ENCODE measurements around the gene RPH3AL. TPM values are rescaled to one million over a fixed set of nuclear protein-coding genes. Genes with fewer than 3 reads are reported as not detected.

RPH3AL gene
- total RNA-seq, 4 donors from 2014 or later, result 24.3 to 90.5 (median 47.2) TPM

DNA sequence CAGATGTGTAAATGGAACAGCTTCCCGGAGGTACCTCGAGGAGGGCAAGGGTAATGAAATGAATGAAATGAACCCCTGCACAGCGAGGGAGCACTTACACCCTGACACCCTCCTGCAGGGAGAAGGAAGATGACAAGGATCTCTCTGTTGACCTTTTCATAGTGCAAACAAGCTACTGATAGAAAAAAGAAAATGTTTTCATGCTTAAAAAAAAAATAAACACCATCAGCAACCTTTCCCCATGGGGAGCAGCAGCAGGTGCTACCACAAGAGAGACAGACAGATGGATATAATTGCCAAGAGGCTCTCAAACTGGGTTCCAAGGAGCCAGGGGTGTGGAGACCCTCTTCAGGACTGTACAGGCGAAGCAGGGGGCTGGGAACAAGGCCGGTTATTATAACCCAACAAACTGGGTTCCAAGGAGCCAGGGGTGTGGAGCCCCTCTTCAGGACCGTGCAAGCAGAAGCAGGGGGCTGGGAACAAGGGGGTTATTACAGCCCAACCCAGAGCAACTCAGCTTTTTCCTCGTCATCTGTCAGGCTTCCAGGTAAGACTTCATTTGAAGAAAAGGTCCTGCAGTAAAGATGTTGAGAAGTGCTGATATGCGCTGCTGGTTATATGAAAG lies 718 bp upstream of the RPH3AL start:
- Histone ChIP-seq H3K4me3 (peak overlapping the region in 1 of 4 donors; percentile 25), H3K9me3 (no peaks in the 10 kb centered on the region), H3K27me3 (no peaks in the 10 kb centered on the region), H3K4me1 (peaks cover 14 to 61% (median 54%) of the 10 kb centered on the region in 4 donors), H3K27ac (peak overlapping the region; percentile 90 to 94 (median 92)), H3K36me3 (no peaks in the 10 kb centered on the region)
- 46 to 60% methylated on average over 3 to 7 of the region's 8 CpGs for WGBS, 2 donors (ENCODE audit: low coverage in 1 of 2)
- TF ChIP-seq EP300 (IDR thresholded peaks at IDR 0.05; ENCODE audit: low read depth), result no peak
- no peak for TF ChIP-seq POLR2AphosphoS5 (IDR thresholded peaks at IDR 0.05)
- no peak for TF ChIP-seq POLR2A (IDR thresholded peaks at IDR 0.05)
- TF ChIP-seq CTCF (IDR thresholded peaks at IDR 0.05), result no peak
- intact Hi-C loops (cut with DNase I; ENCODE audit: low total_unique reads), result no loop called here
- DNase-seq, result no peak
- in situ Hi-C loops (cut with MboI; ENCODE audit: low pct_ligation_motif_present in 1 of 4, low pct_unique_long_range_greater_than_20kb in 1 of 4, low sequenced_read_pairs in 3 of 4), result no loop called here

DNA sequence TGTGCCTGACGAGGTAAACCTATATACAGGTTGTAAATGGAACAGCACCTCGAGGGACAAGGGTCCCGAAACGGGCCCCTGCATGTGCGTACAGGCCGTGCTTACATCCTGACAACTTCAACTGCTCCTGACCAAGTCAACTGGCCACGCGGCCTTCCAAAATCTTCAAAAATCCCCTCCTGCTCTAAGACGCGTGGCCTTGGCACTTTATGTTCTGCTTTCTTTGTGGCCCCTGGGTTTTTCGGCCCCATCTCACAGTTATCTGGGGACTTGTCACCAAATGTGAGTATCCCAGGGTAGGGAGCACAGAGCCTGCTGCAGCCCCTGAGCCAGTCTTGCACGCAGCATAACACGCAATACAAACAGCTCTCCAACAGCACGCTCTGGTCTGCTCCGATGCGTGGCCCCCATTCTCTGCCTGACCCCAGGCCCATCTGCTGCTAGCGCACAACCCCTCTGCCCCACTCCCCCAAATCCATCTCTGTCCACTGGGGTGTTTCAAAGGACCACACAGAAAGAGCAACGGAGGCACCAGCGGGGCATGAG lies 659 bp downstream of the RPH3AL start:
- H3K4me3 ChIP-seq, result peak overlapping the region in 2 of 4 donors; percentile 25 to 26
- peaks cover 14 to 65% (median 54%) of the 10 kb centered on the region in 4 donors for H3K4me1 ChIP-seq

DNA sequence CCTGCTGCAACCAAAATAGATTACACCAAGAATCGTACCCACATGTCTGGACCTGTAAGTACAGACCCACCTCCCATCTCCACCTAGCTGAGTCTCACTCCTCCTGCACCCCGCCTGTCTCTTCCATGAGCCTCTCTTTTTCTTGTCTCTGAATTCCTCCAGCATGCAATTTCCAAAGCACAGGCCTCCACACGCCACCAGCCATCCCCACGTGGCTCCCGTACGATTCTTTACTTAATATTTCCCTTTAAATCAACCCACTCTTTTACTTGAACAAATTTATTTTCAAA lies 1.2 kb downstream of the RPH3AL start:
- no peaks in the 10 kb centered on the region for H3K27me3 ChIP-seq

More for the DNA sequence above, 659 bp downstream of the RPH3AL start:
- no peak for TF ChIP-seq POLR2A (IDR thresholded peaks at IDR 0.05)
- TF ChIP-seq POLR2AphosphoS5 (IDR thresholded peaks at IDR 0.05), result no peak
- TF ChIP-seq CTCF (IDR thresholded peaks at IDR 0.05), result no peak
- no peak for TF ChIP-seq EP300 (IDR thresholded peaks at IDR 0.05; ENCODE audit: low read depth)
- no peak for DNase-seq
- intact Hi-C loops (cut with DNase I; ENCODE audit: low total_unique reads), result no loop called here
- peak overlapping the region; percentile 90 to 94 (median 92) for H3K27ac ChIP-seq
- in situ Hi-C loops (cut with MboI; ENCODE audit: low pct_ligation_motif_present in 1 of 4, low pct_unique_long_range_greater_than_20kb in 1 of 4, low sequenced_read_pairs in 3 of 4), result no loop called here
- H3K36me3 ChIP-seq, result no peaks in the 10 kb centered on the region
- H3K27me3 ChIP-seq, result no peaks in the 10 kb centered on the region
- WGBS, 2 donors (ENCODE audit: low coverage in 1 of 2), result 35 to 82% methylated on average over 2 to 18 of the region's 19 CpGs
- no peaks in the 10 kb centered on the region for H3K9me3 ChIP-seq

More for the DNA sequence above, 1.2 kb downstream of the RPH3AL start:
- WGBS, 2 donors (ENCODE audit: low coverage in 1 of 2), result 70 to 84% methylated on average over 6 of the region's 6 CpGs
- Histone ChIP-seq H3K4me3 (no peak overlapping the region), H3K27ac (peak overlapping the region; percentile 90 to 94 (median 92)), H3K4me1 (peaks cover 14 to 65% (median 54%) of the 10 kb centered on the region in 4 donors), H3K36me3 (no peaks in the 10 kb centered on the region), H3K9me3 (no peaks in the 10 kb centered on the region)
- in situ Hi-C loops (cut with MboI; ENCODE audit: low pct_ligation_motif_present in 1 of 4, low pct_unique_long_range_greater_than_20kb in 1 of 4, low sequenced_read_pairs in 3 of 4), result no loop called here
- TF ChIP-seq EP300 (IDR thresholded peaks at IDR 0.05; ENCODE audit: low read depth), result no peak
- TF ChIP-seq POLR2A (IDR thresholded peaks at IDR 0.05), result no peak
- no peak for TF ChIP-seq POLR2AphosphoS5 (IDR thresholded peaks at IDR 0.05)
- TF ChIP-seq CTCF (IDR thresholded peaks at IDR 0.05), result no peak
- no peak for DNase-seq
- intact Hi-C loops (cut with DNase I; ENCODE audit: low total_unique reads), result no loop called here

All from transverse colon (tissue), 4 donors.